WTC11 (cell line): ENCODE results near the gene LPIN3. TPM values are rescaled to one million over a fixed set of nuclear protein-coding genes. Genes with fewer than 3 reads are reported as not detected.

Experiments used
- ATAC-seq: fragments of 200-7000 bp; cut with Tn5 transposase; 2 replicates; pipeline ENCODE4 v1.10.0; 2021; ENCODE audit warnings: mild to moderate bottlenecking, moderate library complexity
- CTCF ChIA-PET: fragments of 300-600 bp; sonication (Branson Sonifier 250); formaldehyde crosslinking; loops from one replicate; lab custom pipeline; 2021; ENCODE audit warnings: antibody characterized with exemption; lab: Charles Lee
- POLR2A ChIA-PET: fragments of 350-600 bp; sonication (Branson Sonifier 250); formaldehyde crosslinking; loops from one replicate; lab custom pipeline; 2021; ENCODE audit warnings: antibody characterized with exemption; lab: Charles Lee
- DNase-seq: peaks from one replicate; pipeline ENCODE4 v3.0.0; 2021; ENCODE audit warnings: low spot score
- H3K27ac Mint-ChIP-seq: 2 replicates; pipeline ENCODE4 v1.8.0; 2021; ENCODE audit warnings: mixed read lengths
- H3K27me3 Mint-ChIP-seq: 2 replicates; pipeline ENCODE4 v1.8.0; 2021; ENCODE audit warnings: low read depth, mild to moderate bottlenecking, moderate library complexity, mixed read lengths
- H3K36me3 Mint-ChIP-seq: 2 replicates; pipeline ENCODE4 v1.8.0; 2021; ENCODE audit warnings: mixed read lengths
- H3K4me1 Mint-ChIP-seq: 2 replicates; pipeline ENCODE4 v1.8.0; 2022; ENCODE audit warnings: mixed read lengths
- H3K4me3 Mint-ChIP-seq: 2 replicates; pipeline ENCODE4 v1.8.0; 2021; ENCODE audit warnings: mild to moderate bottlenecking, moderate library complexity, mixed read lengths
- H3K9me3 Mint-ChIP-seq: 2 replicates; pipeline ENCODE4 v1.8.0; 2021; ENCODE audit warnings: mixed read lengths
- ATF3 ChIP-seq: sonication (generic); formaldehyde crosslinking; conservative IDR thresholded peaks from 2 replicates; pipeline ENCODE4 v1.8.1; 2022; ENCODE audit warnings: mild to moderate bottlenecking, missing genetic modification reagents
- CREB1 ChIP-seq: sonication (generic); formaldehyde crosslinking; IDR thresholded peaks from 2 replicates; pipeline ENCODE4 v1.8.0; 2023; ENCODE audit warnings: mild to moderate bottlenecking, missing genetic modification reagents
- ELF4 ChIP-seq: sonication (generic); formaldehyde crosslinking; IDR thresholded peaks from 2 replicates; pipeline ENCODE4 v1.8.1; 2022; ENCODE audit warnings: low read depth, mild to moderate bottlenecking, moderate library complexity, missing genetic modification reagents
- ESRRA ChIP-seq: sonication (generic); formaldehyde crosslinking; IDR thresholded peaks from 2 replicates; pipeline ENCODE4 v1.8.1; 2022; ENCODE audit warnings: mild to moderate bottlenecking, missing genetic modification reagents, borderline replicate concordance
- GABPB1 ChIP-seq: sonication (generic); formaldehyde crosslinking; IDR thresholded peaks from 2 replicates; pipeline ENCODE4 v1.8.1; 2023; ENCODE audit warnings: mild to moderate bottlenecking, missing genetic modification reagents
- GTF2I ChIP-seq: fragments of 250-450 bp; sonication (Bioruptor Pico); conservative IDR thresholded peaks from 2 replicates; pipeline ENCODE4 v1.4.0; 2021; ENCODE audit warnings: mild to moderate bottlenecking
- IRF2 ChIP-seq: sonication (generic); formaldehyde crosslinking; IDR thresholded peaks from 2 replicates; pipeline ENCODE4 v1.8.0; 2022; ENCODE audit warnings: low read depth, missing genetic modification reagents, borderline replicate concordance
- JAZF1 ChIP-seq: fragments of 250-450 bp; sonication (Bioruptor Pico); IDR thresholded peaks from 2 replicates; pipeline ENCODE4 v1.9.0; 2021; ENCODE audit warnings: moderate library complexity, mild to moderate bottlenecking, inconsistent platforms
- MAX ChIP-seq: sonication (generic); formaldehyde crosslinking; IDR thresholded peaks from 2 replicates; pipeline ENCODE4 v1.8.0; 2022; ENCODE audit warnings: mild to moderate bottlenecking, missing genetic modification reagents
- MXD4 ChIP-seq: fragments of 250-450 bp; sonication (Bioruptor Pico); IDR thresholded peaks from 2 replicates; pipeline ENCODE4 v1.8.0; 2021; ENCODE audit warnings: mild to moderate bottlenecking, moderate library complexity, borderline replicate concordance
- NR2C2 ChIP-seq: sonication (generic); formaldehyde crosslinking; IDR thresholded peaks from 2 replicates; pipeline ENCODE4 v1.8.0; 2022; ENCODE audit warnings: mild to moderate bottlenecking, missing genetic modification reagents
- NR3C1 ChIP-seq: sonication (generic); formaldehyde crosslinking; conservative IDR thresholded peaks from 2 replicates; pipeline ENCODE4 v1.8.1; 2023; ENCODE audit warnings: low read depth, mild to moderate bottlenecking, missing genetic modification reagents
- OVOL2 ChIP-seq: fragments of 250-450 bp; sonication (Bioruptor Pico); IDR thresholded peaks from 2 replicates; pipeline ENCODE4 v1.9.0; 2021; ENCODE audit warnings: mild to moderate bottlenecking, borderline replicate concordance
- SMAD3 ChIP-seq: sonication (generic); formaldehyde crosslinking; IDR thresholded peaks from 2 replicates; pipeline ENCODE4 v1.8.0; 2022; ENCODE audit warnings: missing genetic modification reagents, mild to moderate bottlenecking, borderline replicate concordance
- TCF7 ChIP-seq: sonication (generic); formaldehyde crosslinking; IDR thresholded peaks from 2 replicates; pipeline ENCODE4 v1.8.0; 2022; ENCODE audit warnings: mild to moderate bottlenecking, low read depth, missing genetic modification reagents, moderate library complexity
- TEAD1 ChIP-seq: sonication (generic); formaldehyde crosslinking; IDR thresholded peaks from 2 replicates; pipeline ENCODE4 v1.8.0; 2022; ENCODE audit warnings: mild to moderate bottlenecking, missing genetic modification reagents
- ZNF121 ChIP-seq: sonication (generic); formaldehyde crosslinking; IDR thresholded peaks from 2 replicates; pipeline ENCODE4 v1.8.0; 2023; ENCODE audit warnings: missing genetic modification reagents
- ZNF219 ChIP-seq: sonication (generic); formaldehyde crosslinking; IDR thresholded peaks from 2 replicates; pipeline ENCODE4 v1.8.0; 2023; ENCODE audit warnings: missing genetic modification reagents, mild to moderate bottlenecking, borderline replicate concordance
- ZNF232 ChIP-seq: sonication (generic); formaldehyde crosslinking; IDR thresholded peaks from 2 replicates; pipeline ENCODE4 v1.8.0; 2022; ENCODE audit warnings: mild to moderate bottlenecking, missing genetic modification reagents
- ZNF396 ChIP-seq: fragments of 250-450 bp; sonication (Bioruptor Pico); IDR thresholded peaks from 2 replicates; pipeline ENCODE4 v1.8.0; 2021; ENCODE audit warnings: mild to moderate bottlenecking, moderate library complexity, borderline replicate concordance
- total RNA-seq: library from RNA; stranded (reverse); gene quantifications from 3 replicates; pipeline ENCODE4 v1.2.3, GENCODE V29; 2021
- TF ChIP-seq, protein P1 (sequence below): sonication (generic); formaldehyde crosslinking; IDR thresholded peaks from 2 replicates; pipeline ENCODE4 v1.8.1; 2023; ENCODE audit warnings: mild to moderate bottlenecking, missing genetic modification reagents, moderate library complexity
- TF ChIP-seq, protein P2 (sequence below): fragments of 200-600 bp; IDR thresholded peaks from 2 replicates; pipeline ENCODE4 v1.8.0; 2022; ENCODE audit warnings: antibody characterized with exemption
- TF ChIP-seq, protein P3 (sequence below): fragments of 250-450 bp; sonication (Bioruptor Pico); conservative IDR thresholded peaks from 2 replicates; pipeline ENCODE4 v1.9.0; 2021; ENCODE audit warnings: mild to moderate bottlenecking
- TF ChIP-seq, protein P4 (sequence below): sonication (generic); formaldehyde crosslinking; IDR thresholded peaks from 2 replicates; pipeline ENCODE4 v1.8.0; 2022; ENCODE audit warnings: mild to moderate bottlenecking, missing genetic modification reagents
- TF ChIP-seq, protein P5 (sequence below): sonication (generic); formaldehyde crosslinking; IDR thresholded peaks from 2 replicates; pipeline ENCODE4 v1.8.0; 2023; ENCODE audit warnings: missing genetic modification reagents, mild to moderate bottlenecking, borderline replicate concordance

LPIN3 gene
- total RNA-seq, 1 experiment from 2014 or later: 7.9 TPM

- ATAC-seq: no peak
- ChIA-PET CTCF (interaction anchor here (1.2 to 1.9 kb wide), 2 partner anchors 10 to 110 kb away, joined by 4 to 6 read pairs; no protein-coding TSS in a partner anchor), POLR2A (no interaction called here)
- H3K36me3 Mint-ChIP-seq: no peaks in the 10 kb centered on the region
- peaks cover 4% of the 10 kb centered on the region for H3K27me3 Mint-ChIP-seq
- no peak overlapping the region for H3K27ac Mint-ChIP-seq
- DNase-seq: no peak
- H3K4me1 Mint-ChIP-seq: no peaks in the 10 kb centered on the region
- no peak for TF ChIP-seq MAX (CRISPR knock-in tag)
- TF ChIP-seq NR3C1: no peak
- TF ChIP-seq CREB1 (CRISPR knock-in tag): no peak
- no peak for TF ChIP-seq ELF4
- no peak for TF ChIP-seq ZNF121 (CRISPR knock-in tag)
- no peak for TF ChIP-seq ZNF396 (CRISPR knock-in tag)
- TF ChIP-seq MXD4: no peak
- TF ChIP-seq TEAD1 (CRISPR knock-in tag): no peak
- no peak for TF ChIP-seq ESRRA (CRISPR knock-in tag)
- TF ChIP-seq OVOL2 (CRISPR knock-in tag): no peak
- TF ChIP-seq ATF3 (CRISPR knock-in tag): no peak
- no peak for TF ChIP-seq JAZF1 (CRISPR knock-in tag)
- TF ChIP-seq ZNF219 (CRISPR knock-in tag): no peak
- TF ChIP-seq, protein P1, sequence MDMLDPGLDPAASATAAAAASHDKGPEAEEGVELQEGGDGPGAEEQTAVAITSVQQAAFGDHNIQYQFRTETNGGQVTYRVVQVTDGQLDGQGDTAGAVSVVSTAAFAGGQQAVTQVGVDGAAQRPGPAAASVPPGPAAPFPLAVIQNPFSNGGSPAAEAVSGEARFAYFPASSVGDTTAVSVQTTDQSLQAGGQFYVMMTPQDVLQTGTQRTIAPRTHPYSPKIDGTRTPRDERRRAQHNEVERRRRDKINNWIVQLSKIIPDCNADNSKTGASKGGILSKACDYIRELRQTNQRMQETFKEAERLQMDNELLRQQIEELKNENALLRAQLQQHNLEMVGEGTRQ (CRISPR knock-in tag): no peak
- no peak for TF ChIP-seq GABPB1 (CRISPR knock-in tag)
- TF ChIP-seq, protein P2, sequence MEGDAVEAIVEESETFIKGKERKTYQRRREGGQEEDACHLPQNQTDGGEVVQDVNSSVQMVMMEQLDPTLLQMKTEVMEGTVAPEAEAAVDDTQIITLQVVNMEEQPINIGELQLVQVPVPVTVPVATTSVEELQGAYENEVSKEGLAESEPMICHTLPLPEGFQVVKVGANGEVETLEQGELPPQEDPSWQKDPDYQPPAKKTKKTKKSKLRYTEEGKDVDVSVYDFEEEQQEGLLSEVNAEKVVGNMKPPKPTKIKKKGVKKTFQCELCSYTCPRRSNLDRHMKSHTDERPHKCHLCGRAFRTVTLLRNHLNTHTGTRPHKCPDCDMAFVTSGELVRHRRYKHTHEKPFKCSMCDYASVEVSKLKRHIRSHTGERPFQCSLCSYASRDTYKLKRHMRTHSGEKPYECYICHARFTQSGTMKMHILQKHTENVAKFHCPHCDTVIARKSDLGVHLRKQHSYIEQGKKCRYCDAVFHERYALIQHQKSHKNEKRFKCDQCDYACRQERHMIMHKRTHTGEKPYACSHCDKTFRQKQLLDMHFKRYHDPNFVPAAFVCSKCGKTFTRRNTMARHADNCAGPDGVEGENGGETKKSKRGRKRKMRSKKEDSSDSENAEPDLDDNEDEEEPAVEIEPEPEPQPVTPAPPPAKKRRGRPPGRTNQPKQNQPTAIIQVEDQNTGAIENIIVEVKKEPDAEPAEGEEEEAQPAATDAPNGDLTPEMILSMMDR: no peak
- no peak for TF ChIP-seq SMAD3 (CRISPR knock-in tag)
- TF ChIP-seq, protein P3, sequence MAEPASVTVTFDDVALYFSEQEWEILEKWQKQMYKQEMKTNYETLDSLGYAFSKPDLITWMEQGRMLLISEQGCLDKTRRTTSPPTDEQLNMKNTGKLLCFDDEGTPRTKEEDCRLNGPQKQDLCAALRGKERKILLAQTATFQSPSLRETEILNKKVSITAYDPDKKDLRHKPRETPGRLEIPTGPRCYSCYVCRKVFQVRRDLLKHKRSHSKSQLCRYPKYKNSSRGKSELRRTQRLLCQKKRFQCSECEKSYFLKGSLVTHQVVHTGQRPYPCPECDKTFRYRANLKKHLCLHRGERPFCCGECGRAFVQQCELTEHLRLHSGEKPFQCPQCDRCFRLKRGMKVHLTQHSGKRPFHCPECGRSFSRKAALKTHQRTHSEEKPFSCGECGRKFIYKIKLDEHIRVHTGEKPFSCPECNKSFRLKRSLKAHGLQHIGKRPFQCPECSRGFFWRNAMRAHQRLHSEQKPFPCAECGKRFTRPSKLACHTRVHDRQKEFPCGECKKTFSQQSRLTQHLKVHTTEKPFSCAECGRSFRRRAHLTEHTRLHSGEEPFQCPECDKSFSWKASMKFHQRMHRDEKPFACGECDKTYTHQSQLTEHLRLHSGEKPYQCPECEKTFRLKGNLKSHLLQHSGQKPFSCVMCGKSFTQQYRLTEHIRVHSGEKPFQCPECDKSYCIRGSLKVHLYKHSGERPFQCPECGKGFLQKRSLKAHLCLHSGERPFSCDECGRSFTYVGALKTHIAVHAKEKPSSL (CRISPR knock-in tag): no peak
- H3K4me3 Mint-ChIP-seq: no peak overlapping the region
- H3K9me3 Mint-ChIP-seq: no peaks in the 10 kb centered on the region
Measured at GRCh38 chr20:41359541-41360011, 19.0 kb downstream of the LPIN3 start.

DNA sequence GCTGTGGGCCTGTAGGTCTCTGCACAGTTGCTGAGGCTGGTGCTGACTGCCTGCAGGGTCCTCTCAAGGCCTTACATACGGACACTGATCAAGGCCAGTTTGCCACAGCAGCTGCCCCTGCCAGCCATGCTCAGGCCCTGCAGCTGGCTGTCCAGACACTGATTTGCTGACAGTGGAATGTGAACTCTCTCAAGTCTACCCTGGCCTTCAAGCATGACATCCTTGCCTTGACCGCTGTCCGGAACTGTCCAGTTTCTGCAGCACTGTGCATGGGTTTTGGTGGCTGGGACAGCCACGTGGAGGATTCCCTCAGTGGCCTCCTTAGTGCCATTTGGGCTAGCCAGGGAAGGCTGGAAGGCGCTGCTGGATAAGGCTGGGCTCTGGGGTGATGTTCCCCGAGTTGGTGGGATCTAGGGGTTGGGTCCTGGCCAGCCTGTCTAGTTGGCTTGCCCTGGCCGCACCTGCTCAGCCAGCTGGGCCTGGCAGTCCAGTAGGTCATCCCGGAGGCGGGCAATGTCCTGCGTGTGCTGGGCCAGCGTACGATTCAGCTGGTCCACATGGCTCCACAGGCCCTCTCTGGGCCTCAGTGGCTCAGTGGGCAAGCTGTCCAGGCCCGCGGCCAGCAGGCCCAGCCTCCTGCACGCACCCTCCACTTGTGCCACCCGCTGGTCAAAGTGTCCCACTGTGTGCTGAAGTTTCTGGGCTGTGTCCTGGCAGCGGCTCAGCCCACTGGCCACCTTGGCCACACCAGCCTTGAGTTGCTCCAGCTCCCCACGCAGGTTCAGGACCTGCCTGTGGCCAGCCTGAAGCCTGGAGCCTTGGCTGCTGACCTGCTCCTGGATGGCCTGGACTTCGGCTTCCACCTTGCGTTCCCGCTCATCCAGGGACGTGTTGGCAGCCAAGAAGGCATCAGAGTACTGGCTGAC, 20.5 kb downstream of the LPIN3 start:
- Mint-ChIP-seq H3K27me3 (peaks cover 18% of the 10 kb centered on the region), H3K27ac (no peak overlapping the region), H3K4me1 (peaks cover 5% of the 10 kb centered on the region), H3K9me3 (no peaks in the 10 kb centered on the region), H3K36me3 (no peaks in the 10 kb centered on the region), H3K4me3 (no peak overlapping the region)
- DNase-seq: no peak
- POLR2A ChIA-PET: no interaction called here
- ATAC-seq: no peak
- CTCF ChIA-PET: interaction anchor here (1.3 kb wide), 2 partner anchors 9 to 21 kb away, joined by 5 to 6 read pairs; partner anchors contain the start of gene LPIN3
- no peak for TF ChIP-seq TCF7 (CRISPR knock-in tag)
- TF ChIP-seq IRF2: no peak
- TF ChIP-seq, protein P4, sequence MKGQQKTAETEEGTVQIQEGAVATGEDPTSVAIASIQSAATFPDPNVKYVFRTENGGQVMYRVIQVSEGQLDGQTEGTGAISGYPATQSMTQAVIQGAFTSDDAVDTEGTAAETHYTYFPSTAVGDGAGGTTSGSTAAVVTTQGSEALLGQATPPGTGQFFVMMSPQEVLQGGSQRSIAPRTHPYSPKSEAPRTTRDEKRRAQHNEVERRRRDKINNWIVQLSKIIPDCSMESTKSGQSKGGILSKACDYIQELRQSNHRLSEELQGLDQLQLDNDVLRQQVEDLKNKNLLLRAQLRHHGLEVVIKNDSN (CRISPR knock-in tag): no peak
- TF ChIP-seq, protein P5, sequence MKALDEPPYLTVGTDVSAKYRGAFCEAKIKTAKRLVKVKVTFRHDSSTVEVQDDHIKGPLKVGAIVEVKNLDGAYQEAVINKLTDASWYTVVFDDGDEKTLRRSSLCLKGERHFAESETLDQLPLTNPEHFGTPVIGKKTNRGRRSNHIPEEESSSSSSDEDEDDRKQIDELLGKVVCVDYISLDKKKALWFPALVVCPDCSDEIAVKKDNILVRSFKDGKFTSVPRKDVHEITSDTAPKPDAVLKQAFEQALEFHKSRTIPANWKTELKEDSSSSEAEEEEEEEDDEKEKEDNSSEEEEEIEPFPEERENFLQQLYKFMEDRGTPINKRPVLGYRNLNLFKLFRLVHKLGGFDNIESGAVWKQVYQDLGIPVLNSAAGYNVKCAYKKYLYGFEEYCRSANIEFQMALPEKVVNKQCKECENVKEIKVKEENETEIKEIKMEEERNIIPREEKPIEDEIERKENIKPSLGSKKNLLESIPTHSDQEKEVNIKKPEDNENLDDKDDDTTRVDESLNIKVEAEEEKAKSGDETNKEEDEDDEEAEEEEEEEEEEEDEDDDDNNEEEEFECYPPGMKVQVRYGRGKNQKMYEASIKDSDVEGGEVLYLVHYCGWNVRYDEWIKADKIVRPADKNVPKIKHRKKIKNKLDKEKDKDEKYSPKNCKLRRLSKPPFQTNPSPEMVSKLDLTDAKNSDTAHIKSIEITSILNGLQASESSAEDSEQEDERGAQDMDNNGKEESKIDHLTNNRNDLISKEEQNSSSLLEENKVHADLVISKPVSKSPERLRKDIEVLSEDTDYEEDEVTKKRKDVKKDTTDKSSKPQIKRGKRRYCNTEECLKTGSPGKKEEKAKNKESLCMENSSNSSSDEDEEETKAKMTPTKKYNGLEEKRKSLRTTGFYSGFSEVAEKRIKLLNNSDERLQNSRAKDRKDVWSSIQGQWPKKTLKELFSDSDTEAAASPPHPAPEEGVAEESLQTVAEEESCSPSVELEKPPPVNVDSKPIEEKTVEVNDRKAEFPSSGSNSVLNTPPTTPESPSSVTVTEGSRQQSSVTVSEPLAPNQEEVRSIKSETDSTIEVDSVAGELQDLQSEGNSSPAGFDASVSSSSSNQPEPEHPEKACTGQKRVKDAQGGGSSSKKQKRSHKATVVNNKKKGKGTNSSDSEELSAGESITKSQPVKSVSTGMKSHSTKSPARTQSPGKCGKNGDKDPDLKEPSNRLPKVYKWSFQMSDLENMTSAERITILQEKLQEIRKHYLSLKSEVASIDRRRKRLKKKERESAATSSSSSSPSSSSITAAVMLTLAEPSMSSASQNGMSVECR: no peak
- no peak for TF ChIP-seq NR2C2 (CRISPR knock-in tag)
- no peak for TF ChIP-seq JAZF1 (CRISPR knock-in tag)
- no peak for TF ChIP-seq ZNF232 (CRISPR knock-in tag)
- no peak for TF ChIP-seq GTF2I (CRISPR knock-in tag)
